SK-N-MC (cell line): ENCODE measurements around the gene SSTR3.
"Not testable (repeated sequence)": the region's sequence is repeated elsewhere in the genome, so short reads cannot be mapped to it uniquely, and the experiment has no call there.

ENCODE experiments used
- DNase-seq: peaks from one replicate; pipeline ENCODE4 v3.0.0-alpha.2; 2011; ENCODE audit warnings: low read depth, low spot score
- H3K27ac ChIP-seq: fragments of 200-600 bp; sonication (generic); 2 replicates; pipeline ENCODE4 v1.5.1; 2016; ENCODE audit warnings: mixed run types
- H3K36me3 ChIP-seq: fragments of 200-600 bp; sonication (generic); 2 replicates; pipeline ENCODE4 v1.6.1; 2017; ENCODE audit warnings: antibody characterized with exemption, low read length, mixed read lengths; ENCODE audit not compliant: insufficient read depth
- H3K4me3 ChIP-seq: fragments of 200-600 bp; sonication (generic); 2 replicates; pipeline ENCODE4 v1.5.1; 2016
- H3K9ac ChIP-seq: fragments of 200-600 bp; sonication (generic); 2 replicates; pipeline ENCODE4 v1.8.0; 2017; ENCODE audit warnings: mixed run types, mixed read lengths; ENCODE audit not compliant: insufficient read length
- H3K9me3 ChIP-seq: fragments of 200-600 bp; sonication (generic); 2 replicates; pipeline ENCODE4 v1.6.1; 2017; ENCODE audit warnings: low read depth, mild to moderate bottlenecking, antibody characterized with exemption, low read length, moderate library complexity, mixed read lengths
- EZH2 ChIP-seq: fragments of 200-600 bp; sonication (generic); IDR thresholded peaks from one replicate; pipeline ENCODE4 v1.6.1; 2017; ENCODE audit warnings: antibody characterized with exemption
- FOXP2 ChIP-seq: optimal IDR thresholded peaks from 2 replicates; pipeline ENCODE3; 2011; ENCODE audit warnings: mild to moderate bottlenecking, moderate library complexity; ENCODE audit not compliant: insufficient read depth; ENCODE audit errors: extremely low read length, control extremely low read depth
- POLR2AphosphoS5 ChIP-seq: IDR thresholded peaks from 2 replicates; pipeline ENCODE4 v1.6.1; 2012; ENCODE audit warnings: mild to moderate bottlenecking, low read depth, low read length, borderline replicate concordance

The SSTR3 gene

GRCh38 chr22:37254867-37255233, 42.6 kb upstream of the SSTR3 start:
- H3K9me3 ChIP-seq: no peaks in the 10 kb centered on the region
- H3K27ac ChIP-seq: no peak overlapping the region
- no peak for TF ChIP-seq POLR2AphosphoS5
- TF ChIP-seq FOXP2: no peak
- no peak for TF ChIP-seq EZH2
- no peak for DNase-seq
- no peaks in the 10 kb centered on the region for H3K36me3 ChIP-seq
- no peak overlapping the region for H3K9ac ChIP-seq
- no peak overlapping the region for H3K4me3 ChIP-seq

GRCh38 chr22:37254209-37254866, 42.1 kb upstream of the SSTR3 start:
- H3K4me3 ChIP-seq: no peak overlapping the region
- DNase-seq: no peak
- H3K9ac ChIP-seq: no peak overlapping the region
- no peaks in the 10 kb centered on the region for H3K36me3 ChIP-seq
- no peak for TF ChIP-seq FOXP2
- TF ChIP-seq EZH2: no peak
- no peak for TF ChIP-seq POLR2AphosphoS5
- no peak overlapping the region for H3K27ac ChIP-seq
- no peaks in the 10 kb centered on the region for H3K9me3 ChIP-seq

DNA sequence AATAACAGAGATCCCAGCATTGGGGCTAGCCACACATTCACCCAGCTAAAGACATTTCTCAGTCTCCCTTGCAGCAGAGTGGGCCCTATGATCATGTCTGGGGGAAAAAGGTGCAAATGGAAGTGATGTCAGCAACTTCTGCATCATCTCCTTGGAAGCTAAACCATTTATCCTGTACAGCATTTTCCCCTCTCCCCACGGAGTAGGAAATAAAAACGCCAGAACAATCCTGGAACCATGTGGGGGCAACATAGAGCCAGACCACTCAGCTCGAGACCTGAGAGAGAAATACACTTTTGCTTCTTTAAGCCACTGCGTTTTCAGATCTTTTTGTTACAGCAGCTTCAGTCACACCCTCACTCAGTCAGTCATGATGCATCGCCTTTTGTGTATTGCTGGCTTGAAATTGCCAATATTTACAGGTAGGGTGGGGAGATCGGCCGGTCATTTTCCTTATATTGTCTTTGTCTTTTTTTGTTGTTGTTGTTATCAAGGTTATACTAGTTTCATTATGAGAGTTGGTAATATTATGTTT, 40.9 kb upstream of the SSTR3 start:
- no peaks in the 10 kb centered on the region for H3K36me3 ChIP-seq
- no peak overlapping the region for H3K4me3 ChIP-seq
- H3K9me3 ChIP-seq: no peaks in the 10 kb centered on the region
- H3K27ac ChIP-seq: no peak overlapping the region
- TF ChIP-seq FOXP2 (no peak), POLR2AphosphoS5 (no peak), EZH2 (no peak)
- H3K9ac ChIP-seq: no peak overlapping the region
- DNase-seq: no peak

DNA sequence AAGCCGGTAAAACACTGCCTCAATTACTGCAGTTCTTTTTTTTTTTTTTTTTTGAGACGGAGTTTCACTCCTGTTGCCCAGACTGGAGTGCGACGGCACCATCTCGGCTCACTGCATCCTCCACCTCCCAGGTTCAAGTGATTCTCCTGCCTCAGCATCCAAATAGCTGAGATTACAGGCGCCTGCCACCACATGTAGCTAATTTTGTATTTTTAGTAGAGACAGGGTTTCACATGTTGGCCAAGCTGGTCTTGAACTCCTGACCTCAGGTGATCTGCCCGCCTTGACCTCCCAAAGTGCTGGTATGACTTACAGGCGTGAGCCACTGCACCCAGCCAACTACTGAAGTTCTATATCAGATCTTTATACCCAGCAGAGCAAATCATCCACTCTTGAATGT, 39.6 kb upstream of the SSTR3 start:
- not testable (repeated sequence) for H3K27ac ChIP-seq, H3K9ac ChIP-seq, H3K36me3 ChIP-seq, H3K9me3 ChIP-seq, DNase-seq, H3K4me3 ChIP-seq

- Histone ChIP-seq H3K27ac (no peak overlapping the region), H3K36me3 (no peaks in the 10 kb centered on the region), H3K9ac (no peak overlapping the region), H3K4me3 (no peak overlapping the region), H3K9me3 (no peaks in the 10 kb centered on the region)
- TF ChIP-seq POLR2AphosphoS5 (no peak), EZH2 (no peak), FOXP2 (no peak)
- no peak for DNase-seq
Observed at GRCh38 chr22:37249986-37250385, 37.7 kb upstream of the SSTR3 start.

GRCh38 chr22:37248251-37248650, 36.0 kb upstream of the SSTR3 start:
- H3K9me3 ChIP-seq: no peaks in the 10 kb centered on the region
- no peaks in the 10 kb centered on the region for H3K36me3 ChIP-seq
- no peak for TF ChIP-seq POLR2AphosphoS5
- TF ChIP-seq FOXP2: no peak
- no peak for DNase-seq
- H3K4me3 ChIP-seq: no peak overlapping the region
- no peak overlapping the region for H3K9ac ChIP-seq
- H3K27ac ChIP-seq: no peak overlapping the region

- Histone ChIP-seq H3K4me3 (no peak overlapping the region), H3K36me3 (no peaks in the 10 kb centered on the region), H3K27ac (no peak overlapping the region), H3K9ac (no peak overlapping the region), H3K9me3 (no peaks in the 10 kb centered on the region)
- DNase-seq: no peak
- TF ChIP-seq FOXP2: no peak
- TF ChIP-seq POLR2AphosphoS5: no peak
- no peak for TF ChIP-seq EZH2
Observed at GRCh38 chr22:37245740-37246139, 33.5 kb upstream of the SSTR3 start.

DNA sequence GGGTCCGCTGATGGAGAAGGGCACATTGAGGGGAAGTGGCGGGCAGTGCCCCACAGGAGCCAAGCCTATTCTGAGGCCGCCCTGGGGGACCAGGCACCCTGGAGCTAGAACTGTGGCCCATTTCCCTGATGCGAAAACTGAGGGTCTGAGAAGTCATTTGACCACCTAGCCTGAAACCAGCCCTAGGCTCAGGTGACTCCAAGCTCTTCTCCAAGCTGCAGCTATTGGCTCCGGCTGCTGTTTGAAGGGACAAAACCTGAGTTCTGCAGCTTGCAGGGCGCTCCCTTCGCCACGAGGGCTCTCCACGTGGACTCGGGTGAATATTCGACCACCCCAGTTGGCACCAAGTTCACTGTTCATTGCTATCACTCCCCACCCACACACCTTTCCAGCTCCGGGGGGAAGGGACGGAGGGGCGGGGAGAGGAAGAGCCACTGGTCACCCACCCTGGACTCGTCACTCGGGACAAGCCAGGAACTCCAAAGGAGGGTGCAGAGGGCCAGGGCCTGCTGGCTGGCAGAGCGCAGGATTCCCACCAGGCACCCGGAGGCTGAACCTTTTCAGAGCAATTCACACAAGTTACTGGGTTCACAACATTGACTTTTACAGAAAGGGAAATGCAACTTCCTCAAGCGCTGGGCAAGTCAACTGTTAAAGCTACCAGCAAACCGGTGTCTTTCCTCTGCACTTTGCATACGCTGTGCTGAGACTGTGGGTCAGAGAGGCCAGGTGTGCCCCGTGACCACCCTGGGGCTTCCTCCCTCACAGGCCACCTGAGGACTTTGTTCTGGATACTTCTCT, 32.8 kb upstream of the SSTR3 start:
- Histone ChIP-seq H3K4me3 (no peak overlapping the region), H3K9me3 (no peaks in the 10 kb centered on the region)

More for the DNA sequence above, 32.8 kb upstream of the SSTR3 start:
- H3K9ac ChIP-seq: no peak overlapping the region
- H3K27ac ChIP-seq: no peak overlapping the region
- TF ChIP-seq EZH2 (no peak), FOXP2 (no peak), POLR2AphosphoS5 (no peak)
- no peaks in the 10 kb centered on the region for H3K36me3 ChIP-seq
- DNase-seq: no peak
